ENCODE data around the gene CDK12.
"Not testable (repeated sequence)": the region's sequence is repeated elsewhere in the genome, so short reads cannot be mapped to it uniquely, and the experiment has no call there.

CDK12 gene

DNA sequence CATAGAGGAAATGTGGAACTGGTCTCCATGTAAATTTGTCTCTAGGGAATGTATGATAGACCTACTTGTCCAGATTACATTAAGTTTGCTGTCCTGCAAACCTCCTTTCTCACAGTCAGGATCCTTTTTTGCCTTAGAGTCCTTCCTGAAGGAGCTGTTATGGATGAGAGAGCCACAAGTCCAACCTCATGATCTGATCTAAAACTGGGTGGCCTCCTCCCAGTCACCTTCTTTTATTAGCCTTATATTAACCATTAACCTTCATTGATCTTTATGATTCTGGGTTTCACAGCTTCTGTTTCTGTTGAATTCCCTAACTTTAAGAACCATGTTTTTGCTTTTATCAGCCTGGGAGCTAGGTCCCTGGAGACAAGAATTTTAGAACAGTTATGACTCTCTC is 82.4 kb downstream of the CDK12 start:
- Histone ChIP-seq H3K9me3 (ENCODE audit: control extremely low read depth in 1 of 5, control insufficient read depth in 4 of 5, insufficient read depth in 2 of 5, low read depth in 1 of 5, low read length in 4 of 5) (no peaks in the 10 kb centered on the region), H3K27me3 (replicated peaks in 2 of 5; ENCODE audit: control insufficient read depth in 4 of 5, insufficient read depth in 5 of 5, low read length in 4 of 5) (peaks cover 0 to 12% (median 5%) of the 10 kb centered on the region in 5 experiments), H3K4me1 (ENCODE audit: control extremely low read depth in 1 of 4, control insufficient read depth in 4 of 4, insufficient read depth in 4 of 4, low read length in 3 of 4) (peaks cover 11 to 19% (median 13%) of the 10 kb centered on the region in 4 experiments), H3K36me3 (ENCODE audit: control insufficient read depth in 4 of 4, insufficient read depth in 4 of 4, low read length in 3 of 4) (peaks cover 0 to 26% (median 12%) of the 10 kb centered on the region in 4 experiments), H3K4me3 (ENCODE audit: control insufficient read depth in 1 of 7, extremely low read depth in 1 of 7, insufficient read depth in 4 of 7, low read depth in 2 of 7, low read length in 6 of 7) (no peak overlapping the region), H3K27ac (ENCODE audit: insufficient read depth in 1 of 2, low read depth in 1 of 2, low read length in 2 of 2, poor library complexity in 1 of 2, severe bottlenecking in 2 of 2) (no peak overlapping the region)
- ChIA-PET CTCF (interaction anchor here (1.7 kb wide), 1 partner anchor 23 kb away, joined by 4 read pairs; no protein-coding TSS in a partner anchor), POLR2A (no interaction called here)
- no peak for DNase-seq

DNA sequence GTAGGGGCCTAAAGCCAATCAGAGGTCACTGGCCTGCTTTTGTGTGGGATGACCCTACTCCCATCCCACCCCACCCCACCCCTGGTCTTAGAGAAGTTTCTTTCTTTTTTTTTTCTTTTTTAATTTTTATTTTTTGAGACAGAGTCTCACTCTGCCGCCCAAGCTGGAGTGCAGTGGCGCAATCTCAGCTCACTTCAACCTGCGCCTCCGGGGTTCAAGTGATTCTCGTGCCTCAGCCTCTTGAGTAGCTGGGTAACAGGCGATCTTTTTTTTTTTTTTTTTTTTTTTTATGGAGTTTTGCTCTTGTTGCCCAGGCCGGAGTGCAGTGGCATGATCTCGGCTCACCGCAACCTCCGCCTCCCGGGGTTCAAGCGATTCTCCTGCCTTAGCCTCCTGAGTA is 83.1 kb downstream of the CDK12 start:
- DNase-seq; H3K27ac ChIP-seq (ENCODE audit: insufficient read depth in 1 of 2, low read depth in 1 of 2, low read length in 2 of 2, poor library complexity in 1 of 2, severe bottlenecking in 2 of 2); H3K4me3 ChIP-seq (ENCODE audit: control insufficient read depth in 1 of 7, extremely low read depth in 1 of 7, insufficient read depth in 4 of 7, low read depth in 2 of 7, low read length in 6 of 7); H3K9me3 ChIP-seq (ENCODE audit: control extremely low read depth in 1 of 5, control insufficient read depth in 4 of 5, insufficient read depth in 2 of 5, low read depth in 1 of 5, low read length in 4 of 5): not testable (repeated sequence)
- CTCF ChIA-PET = interaction anchor here (1.7 to 10.9 kb wide), 2 partner anchors 23 to 78 kb away, joined by 4 to 102 read pairs; no protein-coding TSS in a partner anchor
- POLR2A ChIA-PET = interaction anchor here (0.6 kb wide), 1 partner anchor 36 kb away, joined by 5 read pairs; no protein-coding TSS in a partner anchor
- H3K4me1 ChIP-seq (ENCODE audit: control extremely low read depth in 1 of 4, control insufficient read depth in 4 of 4, insufficient read depth in 4 of 4, low read length in 3 of 4) = peaks cover 5 to 12% (median 7%) of the 10 kb centered on the region in 4 experiments
- H3K36me3 ChIP-seq (ENCODE audit: control insufficient read depth in 4 of 4, insufficient read depth in 4 of 4, low read length in 3 of 4) = peaks cover 0 to 32% (median 15%) of the 10 kb centered on the region in 4 experiments
- WGBS (ENCODE audit: insufficient coverage) = 97% methylated on average over 9 of the region's 12 CpGs
- H3K27me3 ChIP-seq (replicated peaks in 2 of 5; ENCODE audit: control insufficient read depth in 4 of 5, insufficient read depth in 5 of 5, low read length in 4 of 5) = peaks cover 0 to 12% (median 5%) of the 10 kb centered on the region in 5 experiments

DNA sequence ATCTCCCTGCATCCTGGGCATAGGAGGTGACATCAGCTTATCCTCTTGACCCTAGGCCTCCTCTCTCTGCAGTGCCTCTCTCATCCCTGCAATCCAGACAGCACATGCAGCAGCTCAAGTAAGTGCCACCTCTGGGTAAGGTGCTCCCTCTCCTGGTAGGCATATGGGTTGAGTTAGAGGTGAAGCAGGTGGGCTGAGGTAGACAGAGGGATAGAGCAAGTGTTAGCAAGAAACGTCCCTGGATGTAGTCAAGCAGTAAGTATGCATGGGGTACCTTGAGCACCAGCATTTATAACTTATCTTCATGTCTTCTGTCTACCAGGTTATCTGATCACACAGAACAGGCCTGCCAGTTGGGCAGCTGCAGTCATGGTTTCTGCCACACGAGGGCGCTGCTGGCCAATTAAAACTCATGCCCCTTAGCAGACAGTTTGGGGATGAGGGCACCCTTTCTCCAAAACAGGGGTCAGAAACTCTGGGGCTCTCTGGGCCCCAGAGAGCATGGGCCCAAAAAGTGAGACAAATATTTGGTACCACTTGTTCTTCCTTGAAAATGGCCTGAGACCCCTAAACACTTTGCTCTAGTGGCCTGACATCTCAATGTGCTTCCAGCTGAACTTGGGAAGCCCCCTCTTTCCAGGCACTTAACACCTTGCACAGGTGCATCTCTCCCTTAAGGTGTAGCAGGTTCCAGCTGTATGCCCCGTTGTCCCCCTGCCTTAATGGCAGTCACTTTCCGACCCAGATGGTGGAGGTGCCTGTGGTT is 86.6 kb downstream of the CDK12 start:
- POLR2A ChIA-PET = interaction anchor here (0.5 kb wide), 1 partner anchor 700 kb away, joined by 3 read pairs; no protein-coding TSS in a partner anchor
- Histone ChIP-seq H3K4me1 (ENCODE audit: control extremely low read depth in 1 of 4, control insufficient read depth in 4 of 4, insufficient read depth in 4 of 4, low read length in 3 of 4) (no peaks in the 10 kb centered on the region), H3K27ac (ENCODE audit: insufficient read depth in 1 of 2, low read depth in 1 of 2, low read length in 2 of 2, poor library complexity in 1 of 2, severe bottlenecking in 2 of 2) (no peak overlapping the region), H3K4me3 (ENCODE audit: control insufficient read depth in 1 of 7, extremely low read depth in 1 of 7, insufficient read depth in 4 of 7, low read depth in 2 of 7, low read length in 6 of 7) (no peak overlapping the region), H3K9me3 (ENCODE audit: control extremely low read depth in 1 of 5, control insufficient read depth in 4 of 5, insufficient read depth in 2 of 5, low read depth in 1 of 5, low read length in 4 of 5) (no peaks in the 10 kb centered on the region), H3K36me3 (ENCODE audit: control insufficient read depth in 4 of 4, insufficient read depth in 4 of 4, low read length in 3 of 4) (peaks cover 3 to 58% (median 36%) of the 10 kb centered on the region in 4 experiments), H3K27me3 (replicated peaks in 2 of 5; ENCODE audit: control insufficient read depth in 4 of 5, insufficient read depth in 5 of 5, low read length in 4 of 5) (peaks cover 0 to 3% (median 0%) of the 10 kb centered on the region in 5 experiments)
- WGBS (ENCODE audit: insufficient coverage) = 34% methylated on average over 5 of the region's 5 CpGs
- DNase-seq = peak; percentile 55 to 69 (median 60)
- CTCF ChIA-PET = interaction anchor here (0.7 to 10.9 kb wide), 20 partner anchors 10 to 280 kb away, joined by 3 to 102 read pairs (median 3); no protein-coding TSS in a partner anchor

DNA sequence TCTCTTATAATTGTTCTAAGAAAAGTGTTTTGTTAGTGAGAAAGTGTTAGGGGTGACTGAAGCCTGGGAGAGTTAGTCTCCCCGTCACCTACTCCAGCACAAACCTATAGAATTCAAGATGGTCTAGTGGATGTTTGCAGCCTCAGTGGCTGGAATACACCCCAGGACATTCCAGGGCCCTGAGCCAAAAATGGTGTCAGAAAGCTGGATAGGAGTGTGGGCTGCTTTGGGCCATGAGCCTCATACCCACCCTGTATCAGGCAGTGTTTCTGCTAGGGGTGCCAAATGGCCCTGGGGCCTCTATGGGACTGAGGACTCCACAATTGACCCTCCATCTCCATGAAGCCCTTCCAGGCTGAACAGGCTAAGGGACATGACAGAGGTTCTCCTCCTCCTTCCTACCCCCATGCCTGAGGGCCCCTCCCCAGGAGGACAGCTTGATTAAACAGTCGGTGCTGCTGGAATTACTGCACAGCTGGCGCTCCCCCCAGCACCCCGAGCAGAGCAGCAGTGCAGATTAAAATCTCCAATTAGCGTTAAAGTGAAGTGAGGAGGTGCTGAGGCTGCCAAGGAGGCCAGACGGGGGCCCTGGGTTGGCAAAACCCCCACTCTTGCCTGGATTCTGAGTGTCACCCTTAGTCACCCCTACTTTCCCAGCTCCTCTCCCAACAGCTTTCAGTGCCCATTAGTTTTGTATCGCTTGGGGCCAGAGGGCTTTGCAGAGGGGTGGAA is 87.4 kb downstream of the CDK12 start:
- Histone ChIP-seq H3K9me3 (ENCODE audit: control extremely low read depth in 1 of 5, control insufficient read depth in 4 of 5, insufficient read depth in 2 of 5, low read depth in 1 of 5, low read length in 4 of 5) (no peaks in the 10 kb centered on the region), H3K4me3 (ENCODE audit: control insufficient read depth in 1 of 7, extremely low read depth in 1 of 7, insufficient read depth in 4 of 7, low read depth in 2 of 7, low read length in 6 of 7) (no peak overlapping the region), H3K36me3 (ENCODE audit: control insufficient read depth in 4 of 4, insufficient read depth in 4 of 4, low read length in 3 of 4) (peaks cover 3 to 65% (median 40%) of the 10 kb centered on the region in 4 experiments), H3K4me1 (ENCODE audit: control extremely low read depth in 1 of 4, control insufficient read depth in 4 of 4, insufficient read depth in 4 of 4, low read length in 3 of 4) (no peaks in the 10 kb centered on the region), H3K27ac (ENCODE audit: insufficient read depth in 1 of 2, low read depth in 1 of 2, low read length in 2 of 2, poor library complexity in 1 of 2, severe bottlenecking in 2 of 2) (no peak overlapping the region), H3K27me3 (replicated peaks in 2 of 5; ENCODE audit: control insufficient read depth in 4 of 5, insufficient read depth in 5 of 5, low read length in 4 of 5) (no peaks in the 10 kb centered on the region)
- 100% methylated on average over 4 of the region's 7 CpGs for WGBS (ENCODE audit: insufficient coverage)
- POLR2A ChIA-PET = no interaction called here
- CTCF ChIA-PET = interaction anchor here (1.0 to 10.9 kb wide), 13 partner anchors 9 to 173 kb away, joined by 3 to 102 read pairs (median 7); no protein-coding TSS in a partner anchor
- no peak for DNase-seq

DNA sequence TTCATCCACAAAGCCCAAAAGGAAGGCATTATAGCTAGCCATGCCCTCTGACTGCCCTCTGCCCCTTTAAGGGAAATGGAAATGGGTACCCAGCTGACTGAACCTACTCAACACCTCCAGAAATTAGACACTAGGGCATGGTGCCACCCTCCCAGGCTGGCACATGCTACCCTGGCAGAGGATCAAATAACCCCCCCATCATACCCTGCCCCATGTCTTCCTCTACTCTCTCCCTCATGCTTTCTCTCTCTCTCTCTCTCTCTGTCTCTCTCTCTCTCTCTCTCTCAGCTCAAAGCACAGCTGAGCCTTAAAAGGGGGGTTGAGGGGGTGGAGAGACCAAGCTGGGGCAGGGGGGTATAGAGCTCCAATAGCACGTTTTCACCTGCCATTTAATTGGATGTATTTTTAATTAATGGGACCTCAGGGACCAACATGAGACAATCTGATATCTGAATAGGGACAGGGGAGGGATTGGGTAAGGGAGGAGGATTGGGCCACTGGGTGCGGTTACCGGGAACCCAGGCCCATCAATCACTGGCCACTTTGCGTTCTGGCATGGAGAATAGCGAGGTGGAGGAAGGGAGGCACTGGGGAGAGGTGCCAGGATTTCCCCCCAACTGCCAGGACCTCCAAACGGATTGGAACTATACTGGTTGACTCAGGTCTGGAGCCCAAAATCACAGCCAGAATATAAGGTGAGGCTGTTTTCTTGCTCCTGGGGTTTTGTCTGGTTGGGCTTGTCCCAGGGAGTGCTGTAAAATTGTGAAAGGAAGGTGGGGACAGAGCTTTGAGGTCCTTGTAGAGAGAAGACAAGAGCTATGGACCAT is 88.7 kb downstream of the CDK12 start:
- CTCF ChIA-PET = interaction anchor here (0.6 to 10.9 kb wide), 11 partner anchors 8 to 182 kb away, joined by 3 to 102 read pairs (median 5); no protein-coding TSS in a partner anchor
- Histone ChIP-seq H3K9me3 (ENCODE audit: control extremely low read depth in 1 of 5, control insufficient read depth in 4 of 5, insufficient read depth in 2 of 5, low read depth in 1 of 5, low read length in 4 of 5) (no peaks in the 10 kb centered on the region), H3K27ac (ENCODE audit: insufficient read depth in 1 of 2, low read depth in 1 of 2, low read length in 2 of 2, poor library complexity in 1 of 2, severe bottlenecking in 2 of 2) (no peak overlapping the region), H3K4me1 (ENCODE audit: control extremely low read depth in 1 of 4, control insufficient read depth in 4 of 4, insufficient read depth in 4 of 4, low read length in 3 of 4) (no peaks in the 10 kb centered on the region), H3K36me3 (ENCODE audit: control insufficient read depth in 4 of 4, insufficient read depth in 4 of 4, low read length in 3 of 4) (peaks cover 3 to 67% (median 43%) of the 10 kb centered on the region in 4 experiments), H3K4me3 (ENCODE audit: control insufficient read depth in 1 of 7, extremely low read depth in 1 of 7, insufficient read depth in 4 of 7, low read depth in 2 of 7, low read length in 6 of 7) (no peak overlapping the region), H3K27me3 (replicated peaks in 2 of 5; ENCODE audit: control insufficient read depth in 4 of 5, insufficient read depth in 5 of 5, low read length in 4 of 5) (no peaks in the 10 kb centered on the region)
- POLR2A ChIA-PET = no interaction called here
- WGBS (ENCODE audit: insufficient coverage) = 93% methylated on average over 5 of the region's 6 CpGs
- no peak for DNase-seq

DNA sequence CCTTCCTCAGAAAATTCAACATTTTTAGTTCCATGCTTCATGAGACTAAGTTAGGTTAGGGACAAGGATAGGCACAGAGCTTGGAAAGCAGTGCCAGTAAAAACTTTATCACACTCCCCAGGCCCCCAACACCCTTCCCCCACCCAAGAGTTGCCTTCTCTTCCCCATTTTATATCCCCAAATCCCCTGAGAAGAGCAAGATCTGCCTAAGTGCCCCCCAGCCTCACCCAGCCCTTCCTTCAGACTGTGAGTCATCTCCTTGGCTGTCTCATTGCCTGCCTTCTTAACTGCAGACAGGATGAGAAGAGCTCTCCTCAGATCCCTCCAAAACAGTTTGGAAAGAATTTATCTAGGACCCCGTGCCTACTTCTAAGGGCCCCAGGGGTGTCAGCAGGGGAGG is 90.6 kb downstream of the CDK12 start:
- CTCF ChIA-PET = interaction anchor here (0.8 to 10.9 kb wide), 6 partner anchors 8 to 70 kb away, joined by 3 to 102 read pairs (median 11); no protein-coding TSS in a partner anchor
- DNase-seq = no peak
- no peak overlapping the region for H3K4me3 ChIP-seq (ENCODE audit: control insufficient read depth in 1 of 7, extremely low read depth in 1 of 7, insufficient read depth in 4 of 7, low read depth in 2 of 7, low read length in 6 of 7)
- no peaks in the 10 kb centered on the region for H3K4me1 ChIP-seq (ENCODE audit: control extremely low read depth in 1 of 4, control insufficient read depth in 4 of 4, insufficient read depth in 4 of 4, low read length in 3 of 4)
- H3K27ac ChIP-seq (ENCODE audit: insufficient read depth in 1 of 2, low read depth in 1 of 2, low read length in 2 of 2, poor library complexity in 1 of 2, severe bottlenecking in 2 of 2) = no peak overlapping the region
- POLR2A ChIA-PET = no interaction called here
- H3K27me3 ChIP-seq (replicated peaks in 2 of 5; ENCODE audit: control insufficient read depth in 4 of 5, insufficient read depth in 5 of 5, low read length in 4 of 5) = no peaks in the 10 kb centered on the region
- peaks cover 3 to 72% (median 46%) of the 10 kb centered on the region in 4 experiments for H3K36me3 ChIP-seq (ENCODE audit: control insufficient read depth in 4 of 4, insufficient read depth in 4 of 4, low read length in 3 of 4)
- 100% methylated on average over 1 of the region's 1 CpG for WGBS (ENCODE audit: insufficient coverage)
- H3K9me3 ChIP-seq (ENCODE audit: control extremely low read depth in 1 of 5, control insufficient read depth in 4 of 5, insufficient read depth in 2 of 5, low read depth in 1 of 5, low read length in 4 of 5) = no peaks in the 10 kb centered on the region

Measured in common myeloid progenitor, CD34-positive (primary cell).